HepG2 (cell line): Measurements from ENCODE around the gene LIF. TPM values are rescaled to one million over a fixed set of nuclear protein-coding genes. Genes with fewer than 3 reads are reported as not detected.

ENCODE experiments used
- ARID5B ChIP-seq: IDR thresholded peaks from 2 replicates; pipeline ENCODE4 v1.4.0; 2020; ENCODE audit warnings: mild to moderate bottlenecking, missing genetic modification reagents
- ATF4 ChIP-seq, 2 experiments: fragments of 450-650 bp in 1 of 2; sonication (generic) in 1 of 2; formaldehyde crosslinking; IDR thresholded peaks; 2 replicates each; pipeline versions ENCODE4 v1.5.0 to v1.8.0; 2020 to 2022; ENCODE audit warnings: mild to moderate bottlenecking in 1 of 2, missing genetic modification reagents in 1 of 2
- ATF5 ChIP-seq: sonication (generic); formaldehyde crosslinking; IDR thresholded peaks from 2 replicates; pipeline ENCODE4 v1.4.0; 2020; ENCODE audit warnings: mild to moderate bottlenecking, low read depth, missing genetic modification reagents
- BRCA1 ChIP-seq: sonication (generic); formaldehyde crosslinking; IDR thresholded peaks from 2 replicates; pipeline ENCODE4 v1.4.0; 2020; ENCODE audit warnings: missing genetic modification reagents
- CCDC6 ChIP-seq: sonication (generic); formaldehyde crosslinking; IDR thresholded peaks from 2 replicates; pipeline ENCODE4 v1.8.1; 2022; ENCODE audit warnings: mild to moderate bottlenecking, missing genetic modification reagents, moderate library complexity
- FOXP1 ChIP-seq, 2 experiments: fragments of 450-650 bp in 1 of 2; IDR thresholded peaks; 2 replicates each; pipeline ENCODE4 v1.6.1; 2017 to 2018; ENCODE audit warnings: antibody characterized with exemption in 1 of 2
- HNRNPLL ChIP-seq: fragments of 200-400 bp; formaldehyde crosslinking; IDR thresholded peaks from 2 replicates; pipeline ENCODE4 v1.6.1; 2017; ENCODE audit warnings: mild to moderate bottlenecking, low read depth, low read length; ENCODE audit not compliant: poor library complexity, severe bottlenecking
- KLF12 ChIP-seq: sonication (generic); formaldehyde crosslinking; IDR thresholded peaks from 2 replicates; pipeline ENCODE4 v1.4.0; 2020; ENCODE audit warnings: missing genetic modification reagents, borderline replicate concordance
- KMT2A ChIP-seq: sonication (generic); formaldehyde crosslinking; IDR thresholded peaks from 2 replicates; pipeline ENCODE4 v1.4.0; 2020; ENCODE audit warnings: missing genetic modification reagents
- MTA1 ChIP-seq: sonication (generic); formaldehyde crosslinking; IDR thresholded peaks from 2 replicates; pipeline ENCODE4 v1.4.0; 2020; ENCODE audit warnings: missing genetic modification reagents, mild to moderate bottlenecking, borderline replicate concordance
- MXD3 ChIP-seq: IDR thresholded peaks from 2 replicates; pipeline ENCODE4 v1.6.1; 2016; ENCODE audit warnings: mild to moderate bottlenecking, missing biosample characterization, missing genetic modification reagents
- MYC ChIP-seq: sonication (generic); formaldehyde crosslinking; IDR thresholded peaks from 2 replicates; pipeline ENCODE4 v1.9.0; 2021; ENCODE audit warnings: missing genetic modification reagents, borderline replicate concordance
- NFE2L1 ChIP-seq: sonication (generic); formaldehyde crosslinking; IDR thresholded peaks from 2 replicates; pipeline ENCODE4 v1.4.0; 2020; ENCODE audit warnings: missing genetic modification reagents, mild to moderate bottlenecking, borderline replicate concordance
- PRPF4 ChIP-seq: fragments of 200-400 bp; formaldehyde crosslinking; IDR thresholded peaks from 2 replicates; pipeline ENCODE4 v1.6.1; 2016; ENCODE audit warnings: low read length, low read depth; ENCODE audit not compliant: poor library complexity, severe bottlenecking
- RBM39 ChIP-seq: fragments of 200-400 bp; formaldehyde crosslinking; IDR thresholded peaks from one replicate; pipeline ENCODE4 v1.6.1; 2018; ENCODE audit warnings: antibody characterized with exemption, mild to moderate bottlenecking, low read depth, low read length; ENCODE audit not compliant: poor library complexity, severe bottlenecking
- SOX13 ChIP-seq, 3 experiments: fragments of 450-650 bp in 1 of 3; sonication (generic) in 1 of 3; formaldehyde crosslinking in 1 of 3; IDR thresholded peaks in 2 of 3; conservative IDR thresholded peaks in 1 of 3; 2 replicates each; pipeline versions ENCODE4 v1.5.0 to v1.6.1; 2016 to 2020; ENCODE audit warnings: antibody characterized with exemption in 1 of 3, mild to moderate bottlenecking in 1 of 3, missing compliant biosample characterization in 1 of 3, missing genetic modification reagents in 1 of 3, moderate library complexity in 1 of 3
- SP5 ChIP-seq: IDR thresholded peaks from 2 replicates; pipeline ENCODE4 v1.6.1; 2016; ENCODE audit warnings: low read depth, borderline replicate concordance
- ZKSCAN8 ChIP-seq: IDR thresholded peaks from 2 replicates; pipeline ENCODE4 v1.6.1; 2016; ENCODE audit warnings: borderline replicate concordance, missing genetic modification reagents, missing compliant biosample characterization
- ZNF414 ChIP-seq: sonication (generic); formaldehyde crosslinking; IDR thresholded peaks from 2 replicates; pipeline ENCODE4 v1.5.0; 2020; ENCODE audit warnings: missing genetic modification reagents
- ZNF549 ChIP-seq: sonication (generic); formaldehyde crosslinking; IDR thresholded peaks from 2 replicates; pipeline ENCODE4 v1.5.0; 2020; ENCODE audit warnings: missing genetic modification reagents
- ZNF589 ChIP-seq: sonication (generic); formaldehyde crosslinking; conservative IDR thresholded peaks from 2 replicates; pipeline ENCODE4 v1.8.0; 2022; ENCODE audit warnings: mild to moderate bottlenecking, moderate library complexity, missing genetic modification reagents
- ZSCAN29 ChIP-seq: sonication (generic); formaldehyde crosslinking; conservative IDR thresholded peaks from 2 replicates; pipeline ENCODE4 v1.4.0; 2020; ENCODE audit warnings: mild to moderate bottlenecking, missing genetic modification reagents
- polyA plus RNA-seq, 8 experiments: library from polyadenylated mRNA; depleted of rRNA in 3 of 8; stranded (reverse) in 7 of 8; unstranded in 1 of 8; fragments of >200 nt; fragmentation: Illumina TruSeq in 4 of 8; extraction: Trizol in 4 of 8; gene quantifications; 2 replicates each; pipeline versions ENCODE4 v1.2.1 to v1.2.3, GENCODE V29; 2011 to 2016; ENCODE audit warnings: low read depth in 4 of 8, missing spikeins in 1 of 8, mixed read lengths in 1 of 8; ENCODE audit not compliant: insufficient read depth in 1 of 8
- total RNA-seq, 5 experiments: library from RNA; depleted of rRNA; stranded (reverse); fragments of >200 nt; fragmentation: Illumina TruSeq; extraction: Trizol; gene quantifications; 2 replicates each; pipeline ENCODE4 v1.2.3, GENCODE V29; 2016; ENCODE audit warnings: low read depth in 1 of 5

Gene LIF
- total and polyA plus RNA-seq, 2 of the 13 experiments (the other 11 are each of a cell fraction or from before 2014, with no cell fraction given): 3.6 to 8.5 TPM

GRCh38 chr22:30286813-30287647 lies 40.5 kb upstream of the LIF start (continued):
- TF ChIP-seq ARID5B (CRISPR knock-in tag) (no peak), MYC (CRISPR knock-in tag) (peak; percentile 24; the same call in 1 of the 2 replicates), NFE2L1 (no peak), KLF12 (CRISPR knock-in tag) (no peak), SP5 (CRISPR knock-in tag) (no peak), FOXP1 (IDR thresholded peaks at IDR 0.05) (no peak), FOXP1 (CRISPR knock-in tag; IDR thresholded peaks at IDR 0.05) (no peak), ATF4 (CRISPR knock-in tag; IDR thresholded peaks at IDR 0.05) (no peak), KMT2A (CRISPR knock-in tag) (no peak), PRPF4 (no peak), HNRNPLL (peak; percentile 19), ZKSCAN8 (CRISPR knock-in tag) (no peak), MXD3 (CRISPR knock-in tag) (no peak), ZNF589 (CRISPR knock-in tag) (no peak), CCDC6 (CRISPR knock-in tag) (no peak), ZNF549 (CRISPR knock-in tag) (no peak), MTA1 (CRISPR knock-in tag) (0 out of 2 replicates have a peak, but pooled peaks have one; percentile 18), SOX13 (IDR thresholded peaks at IDR 0.05) (no peak), SOX13 (CRISPR knock-in tag; conservative IDR thresholded peaks at IDR 0.05 in 1 of 2, IDR thresholded peaks at IDR 0.05 in 1 of 2) (no peak), ZNF414 (CRISPR knock-in tag) (no peak), ZSCAN29 (CRISPR knock-in tag) (no peak), BRCA1 (CRISPR knock-in tag) (no peak), ATF5 (CRISPR knock-in tag) (no peak), RBM39 (peak; percentile 62)
